HEK293T (cell line): ENCODE data around the gene CALHM2.
"Not testable (repeated sequence)": the region's sequence is repeated elsewhere in the genome, so short reads cannot be mapped to it uniquely, and the experiment has no call there.

Experiments
- CTCF ChIA-PET: fragments of 350-600 bp; formaldehyde crosslinking; extraction: SDS; loops from one replicate; lab custom pipeline; 2021; ENCODE audit warnings: antibody characterized with exemption, inconsistent platforms; lab: Yijun Ruan, JAX
- POLR2A ChIA-PET: fragments of 350-600 bp; formaldehyde crosslinking; extraction: SDS; loops from one replicate; lab custom pipeline; 2020; ENCODE audit warnings: antibody characterized with exemption, inconsistent platforms; lab: Yijun Ruan, JAX
- DNase-seq: peaks from one replicate; pipeline ENCODE4 v3.0.0; 2012; ENCODE audit warnings: mixed read lengths; ENCODE audit errors: extremely low spot score
- ARNT ChIP-seq: fragments of 450-650 bp; IDR thresholded peaks from 2 replicates; pipeline ENCODE4 v1.6.1; 2017; ENCODE audit warnings: mild to moderate bottlenecking
- BHLHE40 ChIP-seq: fragments of 450-650 bp; IDR thresholded peaks from 2 replicates; pipeline ENCODE4 v1.6.1; 2016; ENCODE audit warnings: mild to moderate bottlenecking, moderate library complexity, borderline replicate concordance
- CTBP1 ChIP-seq: fragments of 450-650 bp; IDR thresholded peaks from 2 replicates; pipeline ENCODE4 v1.6.1; 2016; ENCODE audit warnings: borderline replicate concordance
- ELF4 ChIP-seq: fragments of 450-650 bp; IDR thresholded peaks from 2 replicates; pipeline ENCODE4 v1.6.1; 2017; ENCODE audit warnings: antibody characterized with exemption
- FOXA1 ChIP-seq: fragments of 450-650 bp; IDR thresholded peaks from 2 replicates; pipeline ENCODE4 v1.6.1; 2016; ENCODE audit warnings: mild to moderate bottlenecking
- FOXK2 ChIP-seq: fragments of 450-650 bp; IDR thresholded peaks from 2 replicates; pipeline ENCODE4 v1.6.1; 2016; ENCODE audit warnings: mild to moderate bottlenecking
- FOXM1 ChIP-seq: fragments of 450-650 bp; IDR thresholded peaks from 2 replicates; pipeline ENCODE4 v1.6.1; 2017; ENCODE audit warnings: mild to moderate bottlenecking, borderline replicate concordance
- HDGF ChIP-seq: fragments of 450-650 bp; IDR thresholded peaks from 2 replicates; pipeline ENCODE4 v1.6.1; 2017; ENCODE audit warnings: antibody characterized with exemption, borderline replicate concordance
- L3MBTL2 ChIP-seq: fragments of 450-650 bp; conservative IDR thresholded peaks from 2 replicates; pipeline ENCODE4 v1.6.1; 2016; ENCODE audit warnings: mild to moderate bottlenecking
- LEF1 ChIP-seq: fragments of 450-650 bp; IDR thresholded peaks from 2 replicates; pipeline ENCODE4 v1.6.1; 2017; ENCODE audit warnings: mild to moderate bottlenecking, borderline replicate concordance
- NFRKB ChIP-seq: fragments of 450-650 bp; IDR thresholded peaks from 2 replicates; pipeline ENCODE4 v1.6.1; 2016; ENCODE audit warnings: mild to moderate bottlenecking, moderate library complexity
- SP1 ChIP-seq: fragments of 450-650 bp; IDR thresholded peaks from 2 replicates; pipeline ENCODE4 v1.6.1; 2017
- SUZ12 ChIP-seq: fragments of 450-650 bp; IDR thresholded peaks from 2 replicates; pipeline ENCODE4 v1.6.1; 2016; ENCODE audit warnings: mild to moderate bottlenecking
- TARDBP ChIP-seq: fragments of 450-650 bp; IDR thresholded peaks from 2 replicates; pipeline ENCODE4 v1.6.1; 2016
- ZNF384 ChIP-seq: fragments of 450-650 bp; IDR thresholded peaks from 2 replicates; pipeline ENCODE4 v1.6.1; 2016
- TF ChIP-seq, protein P1 (sequence below): fragments of 450-650 bp; IDR thresholded peaks from 2 replicates; pipeline ENCODE4 v1.6.1; 2016

The CALHM2 gene

DNA sequence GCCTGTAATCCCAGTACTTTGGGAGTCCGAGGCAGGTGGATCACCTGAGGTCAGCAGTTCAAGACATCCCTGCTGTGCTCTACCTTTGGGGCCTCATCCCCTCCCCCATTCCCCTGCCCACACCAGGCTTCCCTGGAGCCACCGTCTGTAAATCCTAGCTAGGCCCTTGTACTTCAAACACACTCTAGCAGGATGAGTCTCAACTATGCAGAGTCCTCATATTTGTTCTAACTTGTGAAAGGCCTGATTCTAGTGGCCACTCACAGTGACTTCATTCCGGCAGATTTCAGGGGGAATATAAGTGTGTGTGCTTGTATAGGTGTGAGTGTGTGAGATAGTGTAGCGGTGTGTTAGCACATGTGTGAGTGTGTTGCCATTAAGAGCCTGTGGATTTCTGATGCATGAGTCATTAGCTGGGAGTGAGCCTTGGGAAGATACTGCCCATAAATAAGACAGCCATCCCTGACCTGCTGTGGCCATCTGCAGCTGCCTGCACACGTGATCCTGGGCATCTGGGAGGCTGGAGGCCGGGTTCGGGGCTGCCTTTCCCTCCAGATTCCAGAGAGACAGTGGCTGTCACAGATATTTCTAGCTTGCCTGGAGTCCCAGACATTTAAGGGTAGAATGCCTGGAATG is 39.7 kb upstream of the CALHM2 start:
- TF ChIP-seq BHLHE40 = no peak
- no peak for TF ChIP-seq ELF4
- TF ChIP-seq ARNT = no peak
- TF ChIP-seq, protein P1, sequence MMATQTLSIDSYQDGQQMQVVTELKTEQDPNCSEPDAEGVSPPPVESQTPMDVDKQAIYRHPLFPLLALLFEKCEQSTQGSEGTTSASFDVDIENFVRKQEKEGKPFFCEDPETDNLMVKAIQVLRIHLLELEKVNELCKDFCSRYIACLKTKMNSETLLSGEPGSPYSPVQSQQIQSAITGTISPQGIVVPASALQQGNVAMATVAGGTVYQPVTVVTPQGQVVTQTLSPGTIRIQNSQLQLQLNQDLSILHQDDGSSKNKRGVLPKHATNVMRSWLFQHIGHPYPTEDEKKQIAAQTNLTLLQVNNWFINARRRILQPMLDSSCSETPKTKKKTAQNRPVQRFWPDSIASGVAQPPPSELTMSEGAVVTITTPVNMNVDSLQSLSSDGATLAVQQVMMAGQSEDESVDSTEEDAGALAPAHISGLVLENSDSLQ = no peak
- no peak for TF ChIP-seq HDGF
- TF ChIP-seq LEF1 = no peak
- TF ChIP-seq NFRKB = no peak
- TF ChIP-seq TARDBP = no peak
- TF ChIP-seq FOXK2 = no peak
- TF ChIP-seq SP1 = no peak
- TF ChIP-seq CTBP1 = no peak
- no peak for TF ChIP-seq FOXA1
- TF ChIP-seq FOXM1 = no peak
- CTCF ChIA-PET = interaction anchor here (0.6 to 2.7 kb wide), 6 partner anchors 9 to 248 kb away, joined by 3 to 7 read pairs (median 4); no protein-coding TSS in a partner anchor
- POLR2A ChIA-PET = interaction anchor here (1.0 to 1.1 kb wide), 2 partner anchors 17 to 124 kb away, joined by 3 to 5 read pairs; partner anchors contain the start of gene TAF5
- no peak for DNase-seq

DNA sequence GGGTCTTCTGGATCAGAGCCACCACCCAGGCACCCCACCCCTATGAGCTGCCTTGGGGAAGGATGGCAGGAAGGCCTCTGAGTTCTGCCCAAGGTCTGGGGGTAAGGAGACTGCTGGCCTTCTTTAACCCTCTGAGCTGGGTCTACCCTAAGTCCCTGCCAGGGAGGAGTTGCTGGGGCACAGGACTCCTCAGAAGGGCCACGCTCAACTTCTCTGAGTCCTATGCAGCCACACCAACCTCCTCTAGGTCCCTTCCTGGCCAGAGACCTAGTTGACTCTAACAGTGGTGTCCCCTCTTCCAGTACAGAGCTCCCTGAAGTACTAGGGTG is 38.8 kb upstream of the CALHM2 start:
- no peak for DNase-seq
- ChIA-PET POLR2A (interaction anchor here (1.0 to 1.1 kb wide), 2 partner anchors 16 to 123 kb away, joined by 3 to 5 read pairs; partner anchors contain the start of gene TAF5), CTCF (interaction anchor here (0.6 to 2.7 kb wide), 4 partner anchors 10 to 1655 kb away, joined by 3 to 7 read pairs (median 5); no protein-coding TSS in a partner anchor)
- TF ChIP-seq CTBP1 (no peak), LEF1 (no peak), HDGF (no peak), TARDBP (no peak), ELF4 (no peak), SUZ12 (no peak), L3MBTL2 (no peak), FOXK2 (no peak)

DNA sequence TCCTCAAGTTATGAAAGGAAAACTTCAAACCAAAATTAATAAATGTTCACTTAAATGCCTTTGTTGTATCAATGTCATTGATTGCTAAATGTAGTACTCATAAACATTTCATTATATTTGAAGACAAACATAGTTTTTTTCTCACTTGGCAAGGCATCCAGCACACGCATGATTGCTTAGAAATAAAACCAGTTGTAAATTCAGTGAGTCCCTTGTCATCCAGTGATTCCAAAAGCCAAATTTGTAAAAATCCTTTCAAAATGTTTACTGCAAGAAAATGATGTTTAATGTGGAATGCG is 35.2 kb upstream of the CALHM2 start:
- no peak for DNase-seq
- ChIA-PET CTCF (no interaction called here), POLR2A (no interaction called here)
- TF ChIP-seq FOXM1 = no peak
- no peak for TF ChIP-seq SP1
- TF ChIP-seq HDGF = no peak
- TF ChIP-seq ELF4 = no peak
- TF ChIP-seq NFRKB = no peak
- no peak for TF ChIP-seq FOXK2
- TF ChIP-seq ARNT = no peak
- no peak for TF ChIP-seq LEF1
- TF ChIP-seq, protein P1 = no peak
- no peak for TF ChIP-seq L3MBTL2
- TF ChIP-seq ZNF384 = no peak
- TF ChIP-seq TARDBP = no peak
- TF ChIP-seq CTBP1 = no peak
- no peak for TF ChIP-seq BHLHE40
- no peak for TF ChIP-seq SUZ12
- TF ChIP-seq FOXA1 = no peak

DNA sequence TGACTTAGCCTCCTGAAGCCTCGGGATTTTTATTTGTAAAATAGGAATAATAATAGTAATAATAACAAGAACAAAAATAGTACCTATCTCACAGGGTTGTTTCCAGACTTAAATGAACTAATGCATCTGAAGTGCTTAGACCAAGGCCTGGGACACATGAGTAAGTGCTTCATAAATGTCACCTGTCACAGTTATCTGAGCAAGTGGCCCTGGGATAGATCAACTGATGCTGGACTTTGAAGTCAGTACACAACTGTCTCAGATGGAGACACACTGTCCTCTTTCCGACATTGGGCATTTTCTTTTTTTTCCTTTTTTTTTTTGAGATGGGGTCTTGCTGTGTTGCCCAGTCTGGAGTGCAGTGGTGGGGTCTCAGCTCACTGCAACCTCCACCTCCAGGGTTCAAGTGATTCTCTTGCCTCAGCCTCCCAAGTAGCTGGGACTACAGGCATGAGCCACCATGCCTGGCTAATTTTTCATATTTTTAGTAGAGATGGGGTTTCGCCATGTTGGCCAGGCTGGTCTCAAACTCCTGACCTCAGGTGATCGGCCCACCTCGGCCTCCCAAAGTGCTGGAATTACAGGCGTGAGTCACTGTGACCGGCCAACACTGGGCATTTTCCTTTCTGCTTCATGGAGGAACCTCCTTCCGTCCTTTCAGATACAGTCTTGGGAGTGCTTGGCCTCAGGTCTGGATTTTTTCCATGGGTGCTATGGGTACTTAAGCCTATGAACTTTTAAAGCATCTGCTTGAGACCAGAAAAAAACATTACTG is 34.7 kb upstream of the CALHM2 start:
- CTCF ChIA-PET = interaction anchor here (0.8 to 1.7 kb wide), 3 partner anchors 13 to 21 kb away, joined by 3 to 5 read pairs (median 5); no protein-coding TSS in a partner anchor
- POLR2A ChIA-PET, DNase-seq: not testable (repeated sequence)

DNA sequence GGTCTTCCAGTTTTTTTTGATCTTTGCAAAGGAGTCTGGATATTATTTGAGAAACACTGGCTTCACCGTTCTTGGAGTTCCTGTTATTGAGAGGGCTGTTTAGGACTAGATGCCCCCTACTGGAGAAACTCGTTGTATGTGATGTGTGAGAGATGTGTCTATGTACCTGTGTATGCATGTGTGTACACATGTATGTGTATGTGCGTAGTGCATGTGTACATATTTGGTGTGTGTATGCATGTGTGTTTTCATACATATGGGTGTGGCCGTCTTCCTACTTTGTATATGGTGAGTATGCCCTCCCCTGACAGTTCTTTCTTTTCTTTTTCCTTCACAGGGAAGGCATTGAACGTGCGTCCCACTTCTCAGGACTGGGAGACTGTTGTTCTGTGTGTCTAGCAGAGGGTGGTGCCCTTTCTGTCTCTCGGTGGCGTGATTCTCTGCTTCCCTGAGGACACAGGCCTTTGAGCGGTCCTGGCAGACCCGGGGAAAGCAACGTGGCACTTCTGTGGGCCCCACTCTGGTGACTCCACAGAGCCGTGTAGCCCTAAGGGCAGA is 29.9 kb upstream of the CALHM2 start:
- peak; percentile 76 for DNase-seq
- ChIA-PET CTCF (interaction anchor here (0.8 to 1.2 kb wide), 2 partner anchors 9 to 12 kb away, joined by 3 to 5 read pairs; no protein-coding TSS in a partner anchor), POLR2A (no interaction called here)
- TF ChIP-seq HDGF = peak; percentile 85; the same call in 1 of the 2 replicates
- TF ChIP-seq ZNF384 = no peak
- peak; percentile 15; the same call in 1 of the 2 replicates for TF ChIP-seq NFRKB

DNA sequence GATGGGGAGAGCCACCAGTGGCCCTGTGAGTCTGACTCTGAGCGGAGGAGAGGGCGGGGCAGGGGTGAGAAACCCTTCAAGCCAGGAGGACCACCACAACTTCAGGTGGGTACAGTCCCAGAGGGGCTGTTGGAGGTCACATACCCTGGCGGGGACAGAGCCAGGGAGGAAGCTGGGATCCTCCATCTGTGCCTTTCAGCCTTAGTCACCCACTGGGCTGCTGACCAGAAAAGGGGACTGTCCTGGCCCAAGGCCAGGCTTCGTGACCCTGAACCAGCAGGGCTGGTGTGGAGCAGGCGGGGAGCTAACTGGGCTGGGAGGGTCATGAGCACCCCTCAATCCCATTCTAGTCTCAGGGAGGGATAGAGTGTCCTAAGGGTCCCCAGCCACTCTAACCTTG is 28.4 kb upstream of the CALHM2 start:
- CTCF ChIA-PET = interaction anchor here (1.2 to 1.6 kb wide), 2 partner anchors 11 to 12 kb away, joined by 3 to 7 read pairs; partner anchors contain the start of gene NEURL1
- no peak for DNase-seq
- POLR2A ChIA-PET = no interaction called here
- TF ChIP-seq ZNF384 (no peak), L3MBTL2 (no peak), FOXA1 (no peak), FOXK2 (no peak), ELF4 (no peak)

DNA sequence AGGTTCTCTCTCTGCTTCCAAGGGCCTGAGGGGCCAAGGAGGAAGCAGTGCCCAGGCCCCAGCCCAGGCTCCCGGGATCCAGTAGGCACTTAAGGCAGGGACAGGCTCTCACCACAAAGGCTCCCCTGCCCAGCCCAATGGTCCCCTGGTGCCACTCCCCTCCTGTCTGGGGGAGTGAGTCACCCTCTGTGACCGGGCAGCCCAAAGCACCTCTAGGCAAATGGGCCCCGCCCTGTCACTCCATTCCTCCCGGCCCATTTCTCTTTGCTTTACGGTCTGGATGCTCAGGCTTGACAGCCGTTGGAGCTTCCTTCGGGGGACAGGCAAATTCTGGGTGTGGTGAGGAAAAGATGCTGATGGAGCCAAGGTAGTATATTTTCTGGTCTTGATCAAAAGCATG is 27.0 kb upstream of the CALHM2 start, which contains the start of gene CALHM3:
TSS of gene CALHM3 (minus strand) at position 106 of the 400 bp plus-strand sequence. CDS start 208 bp downstream, outside the sequence.
- DNase-seq = no peak
- ChIA-PET POLR2A (no interaction called here), CTCF (no interaction called here)
- no peak for TF ChIP-seq L3MBTL2
